SU-DHL-6 (cell line): ENCODE results near the gene DAPK2.

Experiments used
- H2AFZ ChIP-seq: fragments of 200-600 bp; sonication (generic); 2 replicates; pipeline ENCODE4 v1.6.1; 2014; ENCODE audit warnings: low read depth, mild to moderate bottlenecking, moderate library complexity, mixed read lengths, antibody characterized with exemption, low read length; ENCODE audit not compliant: severe bottlenecking
- H3F3A ChIP-seq: fragments of 200-600 bp; shearing (Covaris generic); 2 replicates; pipeline ENCODE4 v1.6.0; 2016; ENCODE audit warnings: antibody characterized with exemption, mild to moderate bottlenecking; ENCODE audit not compliant: insufficient read depth
- H3K27ac ChIP-seq: fragments of 200-600 bp; sonication (generic); 2 replicates; pipeline ENCODE4 v1.5.1; 2016; ENCODE audit warnings: low read depth, mild to moderate bottlenecking, low read length, moderate library complexity, mixed read lengths
- H3K27me3 ChIP-seq: fragments of 200-600 bp; sonication (generic), shearing (Covaris generic); 2 replicates; pipeline ENCODE4 v1.6.0; 2014; ENCODE audit warnings: mild to moderate bottlenecking, low read length
- H3K36me3 ChIP-seq: fragments of 200-600 bp; sonication (generic); 2 replicates; pipeline ENCODE4 v1.6.1; 2014; ENCODE audit warnings: mild to moderate bottlenecking, low read length, mixed read lengths
- H3K4me2 ChIP-seq: fragments of 300-600, 200-600 bp; shearing (Covaris generic), sonication (generic); 2 replicates; pipeline ENCODE4 v1.6.0; 2014; ENCODE audit warnings: low read length, low read depth, mild to moderate bottlenecking; ENCODE audit not compliant: poor library complexity, severe bottlenecking
- H3K4me3 ChIP-seq: fragments of 200-600 bp; sonication (generic); 2 replicates; pipeline ENCODE4 v1.5.1; 2014; ENCODE audit warnings: antibody characterized with exemption, low read length, mild to moderate bottlenecking, mixed read lengths; ENCODE audit not compliant: insufficient read depth, poor library complexity, severe bottlenecking
- H3K79me2 ChIP-seq: fragments of 200-600 bp; sonication (generic); 2 replicates; pipeline ENCODE4 v1.6.1; 2014; ENCODE audit warnings: mild to moderate bottlenecking, low read length, moderate library complexity; ENCODE audit not compliant: insufficient read depth
- H3K9ac ChIP-seq: fragments of 200-600 bp; sonication (generic); 2 replicates; pipeline ENCODE4 v1.7.0; 2014; ENCODE audit warnings: mild to moderate bottlenecking, low read length
- H3K9me2 ChIP-seq: fragments of 200-600 bp; sonication (generic); replicated peaks from 2 replicates; pipeline ENCODE4 v1.6.1; 2014; ENCODE audit warnings: low read length; ENCODE audit not compliant: insufficient read depth
- H3K9me3 ChIP-seq: fragments of 200-600 bp; sonication (generic); 2 replicates; pipeline ENCODE4 v1.6.1; 2014; ENCODE audit warnings: low read length, mixed read lengths; ENCODE audit not compliant: insufficient read depth
- H4K20me1 ChIP-seq: fragments of 200-600 bp; sonication (generic); 2 replicates; pipeline ENCODE4 v1.6.1; 2014; ENCODE audit warnings: low read depth, mild to moderate bottlenecking, antibody characterized with exemption, low read length, moderate library complexity, mixed read lengths
- CTCF ChIP-seq: fragments of 200-600 bp; sonication (generic); IDR thresholded peaks from one replicate; pipeline ENCODE4 v1.5.1; 2017; ENCODE audit warnings: antibody characterized with exemption, mild to moderate bottlenecking, low read length, moderate library complexity; ENCODE audit not compliant: insufficient read depth, poor library complexity, severe bottlenecking
- EZH2phosphoT487 ChIP-seq: fragments of 200-600 bp; sonication (generic), shearing (Covaris generic); conservative IDR thresholded peaks from 2 replicates; pipeline ENCODE4 v1.6.1; 2018; ENCODE audit warnings: mild to moderate bottlenecking, antibody characterized with exemption, low read length, moderate library complexity, mixed read lengths

Gene DAPK2

DNA sequence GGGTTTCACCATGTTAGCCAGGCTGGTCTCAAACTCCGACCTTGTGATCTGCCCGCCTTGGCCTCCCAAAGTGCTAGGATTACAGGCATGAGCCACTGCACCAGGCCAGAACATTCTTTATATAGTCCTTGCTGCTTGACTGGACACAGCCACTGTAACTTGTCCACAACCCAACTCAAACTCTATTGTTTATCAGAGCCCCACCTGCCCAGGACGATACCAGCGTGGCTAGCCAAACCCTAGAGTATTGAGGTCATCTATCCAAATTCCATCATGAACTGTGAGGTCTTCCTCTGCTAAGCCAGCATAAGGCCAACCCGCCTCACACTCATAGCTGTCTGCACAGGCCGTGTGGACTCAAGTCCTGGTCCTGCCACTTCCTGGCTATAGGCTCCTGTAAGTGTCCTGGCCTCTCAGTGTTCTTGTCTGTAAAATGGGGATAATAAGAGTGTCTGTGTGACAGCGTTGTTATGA, 63.9 kb downstream of the DAPK2 start:
- no peak overlapping the region for H3K4me3 ChIP-seq
- H3K27ac ChIP-seq, result no peak overlapping the region
- no peak overlapping the region for H3K4me2 ChIP-seq
- no peaks in the 10 kb centered on the region for H3K9me2 ChIP-seq
- H3K9ac ChIP-seq, result no peak overlapping the region
- TF ChIP-seq EZH2phosphoT487 (no peak), CTCF (no peak)
- no peaks in the 10 kb centered on the region for H3K9me3 ChIP-seq
- no peaks in the 10 kb centered on the region for H3F3A ChIP-seq
- H3K79me2 ChIP-seq, result no peaks in the 10 kb centered on the region
- H3K36me3 ChIP-seq, result no peaks in the 10 kb centered on the region
- H4K20me1 ChIP-seq, result no peaks in the 10 kb centered on the region
- H2AFZ ChIP-seq, result no peak overlapping the region
- H3K27me3 ChIP-seq, result no peaks in the 10 kb centered on the region

GRCh38 chr15:63981596-63982320, 64.5 kb downstream of the DAPK2 start:
- Histone ChIP-seq H4K20me1 (no peaks in the 10 kb centered on the region), H3K9ac (no peak overlapping the region), H3K4me2 (no peak overlapping the region), H3K4me3 (no peak overlapping the region), H3K27me3 (no peaks in the 10 kb centered on the region), H3F3A (no peaks in the 10 kb centered on the region), H3K9me2 (no peaks in the 10 kb centered on the region), H3K36me3 (no peaks in the 10 kb centered on the region), H3K79me2 (no peaks in the 10 kb centered on the region), H2AFZ (no peak overlapping the region), H3K27ac (no peak overlapping the region), H3K9me3 (no peaks in the 10 kb centered on the region)
- TF ChIP-seq EZH2phosphoT487 (no peak), CTCF (no peak)

- Histone ChIP-seq H3K27me3 (no peaks in the 10 kb centered on the region), H3K4me3 (no peak overlapping the region), H3K9me2 (no peaks in the 10 kb centered on the region), H3F3A (no peaks in the 10 kb centered on the region), H2AFZ (no peak overlapping the region), H3K9me3 (no peaks in the 10 kb centered on the region), H3K27ac (no peak overlapping the region), H4K20me1 (no peaks in the 10 kb centered on the region), H3K9ac (no peak overlapping the region), H3K36me3 (no peaks in the 10 kb centered on the region), H3K79me2 (no peaks in the 10 kb centered on the region), H3K4me2 (no peak overlapping the region)
- TF ChIP-seq CTCF (no peak), EZH2phosphoT487 (no peak)
These were observed 67.0 kb downstream of the DAPK2 start for GRCh38 chr15:63979262-63979793.
